ENCODE results near the gene MOGAT3. TPM values are rescaled to one million over a fixed set of nuclear protein-coding genes. Genes with fewer than 3 reads are reported as not detected.
A peak's percentile ranks its signal among the peaks of the same experiment; 100 is the strongest.

MOGAT3 gene
- total RNA-seq, 1 donor from 2014 or later, result not detected

- Mint-ChIP-seq H3K27ac (ENCODE audit: unreplicated experiment) (no peak overlapping the region), H3K9me3 (no peaks in the 10 kb centered on the region), H3K4me1 (peaks cover 54% of the 10 kb centered on the region), H3K4me3 (peak overlapping the region; percentile 69), H3K36me3 (ENCODE audit: low read depth) (no peaks in the 10 kb centered on the region), H3K27me3 (ENCODE audit: low read depth) (peaks cover 100% of the 10 kb centered on the region)
- DNase-seq (ENCODE audit: low read depth, low spot score), result peak; percentile 92
- TF ChIP-seq CTCF (conservative IDR thresholded peaks at IDR 0.05), result peak; percentile 85
Measured at GRCh38 chr7:101169838-101170551, 30.8 kb downstream of the MOGAT3 start.

- TF ChIP-seq CTCF (conservative IDR thresholded peaks at IDR 0.05), result no peak
- no peaks in the 10 kb centered on the region for H3K36me3 Mint-ChIP-seq (ENCODE audit: low read depth)
- H3K4me3 Mint-ChIP-seq, result peak overlapping the region; percentile 69
- H3K27me3 Mint-ChIP-seq (ENCODE audit: low read depth), result peaks cover 99% of the 10 kb centered on the region
- no peak overlapping the region for H3K27ac Mint-ChIP-seq (ENCODE audit: unreplicated experiment)
- H3K9me3 Mint-ChIP-seq, result no peaks in the 10 kb centered on the region
- no peak for DNase-seq (ENCODE audit: low read depth, low spot score)
- peaks cover 58% of the 10 kb centered on the region for H3K4me1 Mint-ChIP-seq
Measured at GRCh38 chr7:101169110-101169837, 31.6 kb downstream of the MOGAT3 start.

- Mint-ChIP-seq H3K27me3 (ENCODE audit: low read depth) (peaks cover 92% of the 10 kb centered on the region), H3K36me3 (ENCODE audit: low read depth) (no peaks in the 10 kb centered on the region), H3K9me3 (no peaks in the 10 kb centered on the region), H3K4me1 (peaks cover 58% of the 10 kb centered on the region), H3K27ac (ENCODE audit: unreplicated experiment) (no peak overlapping the region), H3K4me3 (peak overlapping the region; percentile 60)
- no peak for DNase-seq (ENCODE audit: low read depth, low spot score)
- TF ChIP-seq CTCF (conservative IDR thresholded peaks at IDR 0.05), result no peak
Measured at GRCh38 chr7:101168412-101169049, 32.3 kb downstream of the MOGAT3 start.

- peaks cover 58% of the 10 kb centered on the region for H3K4me1 Mint-ChIP-seq
Measured at GRCh38 chr7:101167645-101168411, 33.0 kb downstream of the MOGAT3 start.

More at GRCh38 chr7:101167645-101168411, 33.0 kb downstream of the MOGAT3 start:
- Mint-ChIP-seq H3K4me3 (peak overlapping the region; percentile 78), H3K27ac (ENCODE audit: unreplicated experiment) (no peak overlapping the region), H3K27me3 (ENCODE audit: low read depth) (peaks cover 88% of the 10 kb centered on the region), H3K36me3 (ENCODE audit: low read depth) (no peaks in the 10 kb centered on the region), H3K9me3 (no peaks in the 10 kb centered on the region)
- TF ChIP-seq CTCF (conservative IDR thresholded peaks at IDR 0.05), result no peak
- DNase-seq (ENCODE audit: low read depth, low spot score), result no peak

All from neural crest cell (in vitro differentiated cells).